ENCODE measurements around the gene B3GALT4. TPM values are rescaled to one million over a fixed set of nuclear protein-coding genes. Genes with fewer than 3 reads are reported as not detected.
A peak's percentile ranks its signal among the peaks of the same experiment; 100 is the strongest.

B3GALT4 gene
- total and polyA plus RNA-seq, 2 of the 13 experiments (the other 11 are each of a cell fraction or from before 2014, with no cell fraction given): 0.04 to 0.27 TPM

DNA sequence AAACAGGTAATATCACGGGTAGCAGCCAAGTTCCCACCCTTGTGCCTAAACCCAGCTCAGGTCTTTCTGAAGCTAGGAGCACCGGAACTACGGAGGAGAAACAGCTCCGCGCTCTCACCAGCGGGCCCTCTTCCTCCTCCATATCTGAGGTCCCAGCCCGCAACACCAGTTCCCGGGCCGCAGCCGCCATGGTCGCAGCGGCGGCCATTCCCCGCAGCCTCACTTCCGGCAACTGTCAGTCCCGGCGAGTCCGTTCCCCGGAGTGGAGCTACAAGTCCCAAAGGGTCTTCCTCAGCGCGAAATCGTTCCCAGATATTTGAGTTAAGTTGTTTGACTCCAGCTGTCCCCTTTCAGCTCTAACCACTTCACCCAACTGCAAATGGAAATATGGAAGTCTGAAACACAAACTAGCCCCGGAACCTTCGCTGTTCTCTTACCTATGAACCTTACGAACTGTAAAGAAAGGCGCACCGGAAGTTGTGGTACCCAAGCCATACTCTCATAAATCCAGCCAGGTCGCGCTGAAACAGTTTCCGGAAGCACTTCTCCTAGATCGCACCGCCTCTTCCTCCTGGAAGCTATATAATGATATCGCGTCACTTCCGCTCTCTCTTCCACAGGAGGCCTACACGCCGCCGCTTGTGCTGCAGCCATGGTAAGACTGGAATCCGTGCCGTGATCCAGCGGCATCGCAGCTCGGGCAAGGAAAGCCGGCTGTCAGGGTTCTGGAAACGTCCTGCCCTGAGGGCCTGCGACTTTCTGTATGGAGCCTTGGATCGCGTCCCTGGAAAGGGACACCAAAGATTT lies 5.3 kb upstream of the B3GALT4 start, which contains the start of the genes RPS18 and VPS52 (continued):
- TF ChIP-seq ZNF142 (CRISPR knock-in tag; IDR thresholded peaks at IDR 0.05) (peak; percentile 47), LRRFIP1 (CRISPR knock-in tag; conservative IDR thresholded peaks at IDR 0.05) (peak; percentile 90; the same call in 1 of the 2 replicates), THAP9 (CRISPR knock-in tag; IDR thresholded peaks at IDR 0.05; ENCODE audit: borderline replicate concordance) (peak; percentile 97), ZSCAN29 (CRISPR knock-in tag; conservative IDR thresholded peaks at IDR 0.05) (peak; percentile 74; the same call in 1 of the 2 replicates), ZSCAN25 (CRISPR knock-in tag; IDR thresholded peaks at IDR 0.05) (no peak; the same call in 1 of the 2 replicates), ZNF703 (CRISPR knock-in tag; IDR thresholded peaks at IDR 0.05; ENCODE audit: borderline replicate concordance) (no peak), RELA (CRISPR knock-in tag; IDR thresholded peaks at IDR 0.05) (no peak; the same call in 1 of the 2 replicates), MTA1 (CRISPR knock-in tag; IDR thresholded peaks at IDR 0.05; ENCODE audit: borderline replicate concordance) (peak; percentile 48; the same call in 1 of the 2 replicates), SAP130 (CRISPR knock-in tag; IDR thresholded peaks at IDR 0.05; ENCODE audit: low read depth) (peak; percentile 99), NR2F1 (CRISPR knock-in tag; IDR thresholded peaks at IDR 0.05) (peak in 1 of 2 experiments; percentile 11; a peak in 1 of 4 replicates), STAT5B (CRISPR knock-in tag; IDR thresholded peaks at IDR 0.05) (no peak), HOXD1 (CRISPR knock-in tag; IDR thresholded peaks at IDR 0.05) (peak; percentile 81; the same call in 1 of the 2 replicates), POLR2A (IDR thresholded peaks at IDR 0.05; ENCODE audit: insufficient read depth in 1 of 2, low read depth in 2 of 2, low read length in 2 of 2) (peak; percentile 99)
- TF ChIP-seq, protein P1, sequence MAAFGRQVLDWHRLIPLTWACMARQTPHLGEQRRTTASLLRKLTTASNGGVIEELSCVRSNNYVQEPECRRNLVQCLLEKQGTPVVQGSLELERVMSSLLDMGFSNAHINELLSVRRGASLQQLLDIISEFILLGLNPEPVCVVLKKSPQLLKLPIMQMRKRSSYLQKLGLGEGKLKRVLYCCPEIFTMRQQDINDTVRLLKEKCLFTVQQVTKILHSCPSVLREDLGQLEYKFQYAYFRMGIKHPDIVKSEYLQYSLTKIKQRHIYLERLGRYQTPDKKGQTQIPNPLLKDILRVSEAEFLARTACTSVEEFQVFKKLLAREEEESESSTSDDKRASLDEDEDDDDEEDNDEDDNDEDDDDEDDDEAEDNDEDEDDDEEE (CRISPR knock-in tag; IDR thresholded peaks at IDR 0.05): peak; percentile 88
